ENCODE data around the gene BMP5. TPM values are rescaled to one million over a fixed set of nuclear protein-coding genes. Genes with fewer than 3 reads are reported as not detected.

BMP5 gene
- total and polyA plus RNA-seq, 10 of the 15 experiments (the other 5 are each of a cell fraction or from before 2014, with no cell fraction given) = not detected

DNA sequence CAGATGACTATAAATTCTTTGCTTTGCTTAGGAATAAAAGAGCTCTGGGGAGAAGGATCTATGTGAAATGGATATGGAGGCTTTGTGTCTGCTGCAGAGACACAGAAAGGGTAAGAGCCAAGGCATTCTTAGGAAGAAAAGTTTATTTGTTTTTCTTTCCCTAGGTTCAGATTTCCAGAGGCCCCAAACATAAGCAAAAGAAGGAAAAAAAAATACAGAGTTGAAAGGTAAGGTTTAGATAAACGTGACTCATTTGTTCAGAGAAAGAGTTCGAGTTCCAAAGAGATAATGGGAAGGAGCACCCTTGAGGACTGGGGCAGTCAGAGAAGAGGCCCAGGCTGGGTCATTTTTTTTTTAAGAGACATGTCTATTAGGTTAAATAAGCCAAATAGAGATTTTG lies 27.4 kb upstream of the BMP5 start:
- ChIA-PET RAD21 (ENCODE audit: unreplicated experiment) (no interaction called here), POLR2A (no interaction called here), CTCF (no interaction called here), SMC1A (ENCODE audit: uncharacterized antibody, unreplicated experiment) (no interaction called here)
- no TSS peak for BruUV-seq (replicated peaks)
- Histone ChIP-seq H3K4me2 (ENCODE audit: control insufficient read depth, insufficient read depth) (no peak overlapping the region), H3K9me3 (replicated peaks; ENCODE audit: control insufficient read depth, insufficient read depth, low read length) (no peaks in the 10 kb centered on the region), H2AFZ (ENCODE audit: control insufficient read depth, low read depth, low read length) (no peak overlapping the region), H3K27me3 (replicated peaks in 1 of 2; ENCODE audit: control insufficient read depth in 2 of 2, insufficient read depth in 2 of 2, low read length in 1 of 2) (no peaks in the 10 kb centered on the region), H3K79me2 (ENCODE audit: control insufficient read depth, insufficient read depth, low read length) (no peaks in the 10 kb centered on the region), H3K4me1 (ENCODE audit: control insufficient read depth, insufficient read depth, low read length) (no peaks in the 10 kb centered on the region), H3K4me3 (no peak overlapping the region), H4K20me1 (ENCODE audit: control insufficient read depth, insufficient read depth) (no peaks in the 10 kb centered on the region), H3K36me3 (ENCODE audit: control insufficient read depth in 2 of 2, insufficient read depth in 2 of 2, low read length in 1 of 2) (no peaks in the 10 kb centered on the region), H3K9ac (ENCODE audit: control insufficient read depth, insufficient read depth, low read length) (no peak overlapping the region), H3K27ac (ENCODE audit: control insufficient read depth, insufficient read depth) (no peak overlapping the region)
- in situ Hi-C loops (cut with MboI) = no loop called here
- 0% methylated on average over 2 of the region's 2 CpGs for WGBS (ENCODE audit: insufficient coverage, insufficient replicate concordance, low lambda C conversion rate, missing lambda C conversion rate)
- ATAC-seq = no peak
- TF ChIP-seq MEF2A (IDR thresholded peaks at IDR 0.05; ENCODE audit: insufficient read depth, low read depth, low read length) (no peak), SUPT20H (IDR thresholded peaks at IDR 0.05; ENCODE audit: borderline replicate concordance, control insufficient read depth, low read depth, low read length) (no peak), CREM (IDR thresholded peaks at IDR 0.05; ENCODE audit: low read depth) (no peak), CHD1 (IDR thresholded peaks at IDR 0.05; ENCODE audit: low read depth, low read length) (no peak), RUNX3 (IDR thresholded peaks at IDR 0.05; ENCODE audit: low read length) (no peak), ZNF217 (IDR thresholded peaks at IDR 0.05) (no peak), YBX1 (IDR thresholded peaks at IDR 0.05) (no peak), TCF12 (IDR thresholded peaks at IDR 0.05; ENCODE audit: low read depth, low read length) (no peak), SRF (IDR thresholded peaks at IDR 0.05; ENCODE audit: low read depth in 2 of 2, low read length in 2 of 2) (no peak)
- TF ChIP-seq, protein P1, sequence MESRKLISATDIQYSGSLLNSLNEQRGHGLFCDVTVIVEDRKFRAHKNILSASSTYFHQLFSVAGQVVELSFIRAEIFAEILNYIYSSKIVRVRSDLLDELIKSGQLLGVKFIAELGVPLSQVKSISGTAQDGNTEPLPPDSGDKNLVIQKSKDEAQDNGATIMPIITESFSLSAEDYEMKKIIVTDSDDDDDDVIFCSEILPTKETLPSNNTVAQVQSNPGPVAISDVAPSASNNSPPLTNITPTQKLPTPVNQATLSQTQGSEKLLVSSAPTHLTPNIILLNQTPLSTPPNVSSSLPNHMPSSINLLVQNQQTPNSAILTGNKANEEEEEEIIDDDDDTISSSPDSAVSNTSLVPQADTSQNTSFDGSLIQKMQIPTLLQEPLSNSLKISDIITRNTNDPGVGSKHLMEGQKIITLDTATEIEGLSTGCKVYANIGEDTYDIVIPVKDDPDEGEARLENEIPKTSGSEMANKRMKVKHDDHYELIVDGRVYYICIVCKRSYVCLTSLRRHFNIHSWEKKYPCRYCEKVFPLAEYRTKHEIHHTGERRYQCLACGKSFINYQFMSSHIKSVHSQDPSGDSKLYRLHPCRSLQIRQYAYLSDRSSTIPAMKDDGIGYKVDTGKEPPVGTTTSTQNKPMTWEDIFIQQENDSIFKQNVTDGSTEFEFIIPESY (IDR thresholded peaks at IDR 0.05) = no peak
- TF ChIP-seq, protein P2, sequence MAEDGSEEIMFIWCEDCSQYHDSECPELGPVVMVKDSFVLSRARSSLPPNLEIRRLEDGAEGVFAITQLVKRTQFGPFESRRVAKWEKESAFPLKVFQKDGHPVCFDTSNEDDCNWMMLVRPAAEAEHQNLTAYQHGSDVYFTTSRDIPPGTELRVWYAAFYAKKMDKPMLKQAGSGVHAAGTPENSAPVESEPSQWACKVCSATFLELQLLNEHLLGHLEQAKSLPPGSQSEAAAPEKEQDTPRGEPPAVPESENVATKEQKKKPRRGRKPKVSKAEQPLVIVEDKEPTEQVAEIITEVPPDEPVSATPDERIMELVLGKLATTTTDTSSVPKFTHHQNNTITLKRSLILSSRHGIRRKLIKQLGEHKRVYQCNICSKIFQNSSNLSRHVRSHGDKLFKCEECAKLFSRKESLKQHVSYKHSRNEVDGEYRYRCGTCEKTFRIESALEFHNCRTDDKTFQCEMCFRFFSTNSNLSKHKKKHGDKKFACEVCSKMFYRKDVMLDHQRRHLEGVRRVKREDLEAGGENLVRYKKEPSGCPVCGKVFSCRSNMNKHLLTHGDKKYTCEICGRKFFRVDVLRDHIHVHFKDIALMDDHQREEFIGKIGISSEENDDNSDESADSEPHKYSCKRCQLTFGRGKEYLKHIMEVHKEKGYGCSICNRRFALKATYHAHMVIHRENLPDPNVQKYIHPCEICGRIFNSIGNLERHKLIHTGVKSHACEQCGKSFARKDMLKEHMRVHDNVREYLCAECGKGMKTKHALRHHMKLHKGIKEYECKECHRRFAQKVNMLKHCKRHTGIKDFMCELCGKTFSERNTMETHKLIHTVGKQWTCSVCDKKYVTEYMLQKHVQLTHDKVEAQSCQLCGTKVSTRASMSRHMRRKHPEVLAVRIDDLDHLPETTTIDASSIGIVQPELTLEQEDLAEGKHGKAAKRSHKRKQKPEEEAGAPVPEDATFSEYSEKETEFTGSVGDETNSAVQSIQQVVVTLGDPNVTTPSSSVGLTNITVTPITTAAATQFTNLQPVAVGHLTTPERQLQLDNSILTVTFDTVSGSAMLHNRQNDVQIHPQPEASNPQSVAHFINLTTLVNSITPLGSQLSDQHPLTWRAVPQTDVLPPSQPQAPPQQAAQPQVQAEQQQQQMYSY (CRISPR knock-in tag; IDR thresholded peaks at IDR 0.05) = no peak
- FAIRE-seq = no peak
- intact Hi-C loops (cut with micrococcal nuclease; ENCODE audit: unreplicated experiment) = no loop called here
- no peak for DNase-seq (ENCODE audit: low read depth, low spot score)

All from GM12878 (cell line).